GM12874 (cell line): ENCODE results near the gene HAO2.

Experiments used
- TF ChIP-seq, protein P1 (sequence below): IDR thresholded peaks from 2 replicates; pipeline ENCODE4 v1.5.1; 2011; ENCODE audit warnings: low read depth, mild to moderate bottlenecking, control low read depth, low read length, moderate library complexity; ENCODE audit not compliant: insufficient read depth

HAO2 gene

DNA sequence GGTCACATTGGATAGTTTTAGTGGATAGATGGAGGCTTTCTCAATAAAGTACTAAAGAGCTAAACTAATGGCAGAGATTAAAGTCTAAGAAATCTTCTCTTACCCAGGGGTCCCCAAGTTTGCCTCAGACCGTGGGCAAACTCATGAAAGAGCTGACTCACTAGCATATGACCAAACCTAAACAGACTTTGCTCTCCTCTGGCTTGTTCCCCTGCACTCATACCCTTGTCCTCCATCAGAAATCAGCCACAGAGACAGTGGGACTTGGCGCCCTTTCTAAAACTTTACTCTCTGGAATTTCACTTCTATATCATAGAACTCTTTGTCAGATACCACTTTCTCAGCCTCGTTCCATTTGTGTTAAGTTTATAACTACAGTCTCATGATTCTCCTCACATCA is 29.4 kb downstream of the HAO2 start:
- TF ChIP-seq, protein P1, sequence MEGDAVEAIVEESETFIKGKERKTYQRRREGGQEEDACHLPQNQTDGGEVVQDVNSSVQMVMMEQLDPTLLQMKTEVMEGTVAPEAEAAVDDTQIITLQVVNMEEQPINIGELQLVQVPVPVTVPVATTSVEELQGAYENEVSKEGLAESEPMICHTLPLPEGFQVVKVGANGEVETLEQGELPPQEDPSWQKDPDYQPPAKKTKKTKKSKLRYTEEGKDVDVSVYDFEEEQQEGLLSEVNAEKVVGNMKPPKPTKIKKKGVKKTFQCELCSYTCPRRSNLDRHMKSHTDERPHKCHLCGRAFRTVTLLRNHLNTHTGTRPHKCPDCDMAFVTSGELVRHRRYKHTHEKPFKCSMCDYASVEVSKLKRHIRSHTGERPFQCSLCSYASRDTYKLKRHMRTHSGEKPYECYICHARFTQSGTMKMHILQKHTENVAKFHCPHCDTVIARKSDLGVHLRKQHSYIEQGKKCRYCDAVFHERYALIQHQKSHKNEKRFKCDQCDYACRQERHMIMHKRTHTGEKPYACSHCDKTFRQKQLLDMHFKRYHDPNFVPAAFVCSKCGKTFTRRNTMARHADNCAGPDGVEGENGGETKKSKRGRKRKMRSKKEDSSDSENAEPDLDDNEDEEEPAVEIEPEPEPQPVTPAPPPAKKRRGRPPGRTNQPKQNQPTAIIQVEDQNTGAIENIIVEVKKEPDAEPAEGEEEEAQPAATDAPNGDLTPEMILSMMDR: no peak

DNA sequence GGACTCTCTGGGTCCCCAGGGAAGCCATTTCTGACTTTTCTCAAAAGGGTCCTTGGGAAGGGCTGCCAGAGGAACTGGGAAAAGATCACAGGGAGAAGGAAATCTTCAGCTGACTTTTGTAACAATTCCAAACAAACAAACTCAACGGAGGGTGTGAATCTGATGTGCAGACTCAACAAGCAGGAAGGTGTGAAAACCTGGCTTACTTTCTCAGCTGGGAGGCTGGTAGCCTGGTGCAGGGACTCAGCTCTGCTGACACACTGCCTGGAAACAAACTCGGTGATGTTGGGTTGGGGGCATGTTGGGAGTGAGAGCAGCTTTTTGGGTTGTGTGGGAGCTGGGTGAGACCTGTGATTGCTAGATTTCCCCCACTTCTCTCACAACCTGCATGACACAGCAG is 36.2 kb downstream of the HAO2 start:
- TF ChIP-seq, protein P1: no peak

DNA sequence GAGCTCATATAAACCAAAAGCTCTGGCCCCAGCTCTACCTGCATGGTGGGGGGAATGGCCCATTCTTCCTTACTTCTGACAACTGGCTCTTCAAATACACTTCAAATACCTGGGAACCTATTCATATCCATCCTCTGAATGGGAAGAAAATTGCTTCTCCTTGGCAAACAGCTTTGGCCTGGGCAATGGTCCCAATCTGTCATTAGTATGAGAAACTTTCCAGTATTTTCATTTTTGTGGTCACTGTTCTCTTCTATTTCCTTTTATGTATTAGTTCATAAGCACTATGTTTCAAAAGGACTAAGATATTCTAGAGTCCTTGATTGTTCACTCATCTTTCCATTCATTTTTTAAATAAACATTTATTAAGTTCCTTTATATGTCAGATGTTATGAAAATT is 41.1 kb downstream of the HAO2 start:
- TF ChIP-seq, protein P1: no peak

DNA sequence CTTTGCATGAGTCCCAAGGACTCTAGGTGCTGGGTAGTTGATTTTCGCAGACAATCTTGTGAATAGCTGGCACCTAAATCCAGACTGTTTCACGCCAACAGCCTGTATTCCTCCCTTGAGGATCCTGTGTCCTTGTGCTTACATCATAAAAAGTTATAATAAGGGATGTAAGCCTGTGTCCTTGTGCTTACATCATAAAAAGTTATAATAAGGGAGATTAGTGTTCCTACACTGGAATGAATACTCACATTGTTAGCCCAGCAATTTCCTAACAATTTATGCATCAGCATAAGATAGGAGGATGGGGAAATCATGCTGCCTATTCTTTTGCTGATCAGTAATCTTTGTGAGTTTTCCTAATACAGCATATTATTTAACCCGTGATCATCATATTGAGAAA is 42.4 kb downstream of the HAO2 start:
- TF ChIP-seq, protein P1: no peak

DNA sequence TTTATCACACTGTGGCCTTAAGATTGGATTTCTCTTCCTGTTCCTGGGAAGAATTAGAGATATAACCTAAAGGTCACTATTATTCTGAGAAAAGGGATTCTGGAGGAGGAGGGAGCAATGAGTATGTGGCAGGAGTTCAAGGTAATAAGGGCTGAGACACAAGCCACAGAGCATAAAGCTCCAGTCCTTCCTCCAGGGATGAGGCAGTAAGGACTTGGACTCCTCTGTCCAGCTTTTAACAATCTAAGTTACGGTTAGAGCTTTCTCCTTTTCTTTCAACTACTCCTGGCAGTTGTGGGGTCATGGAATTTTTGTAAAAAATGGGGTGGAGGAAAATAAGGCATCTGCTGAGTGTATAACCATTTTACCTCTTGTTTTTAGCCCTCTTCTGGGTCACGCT is 46.4 kb downstream of the HAO2 start, which contains the start of gene HSD3B2:
HSD3B2 (plus strand) TSS at position 201 of the 400 bp plus-strand sequence. CDS start 270 bp downstream, outside the sequence.
- TF ChIP-seq, protein P1: no peak

DNA sequence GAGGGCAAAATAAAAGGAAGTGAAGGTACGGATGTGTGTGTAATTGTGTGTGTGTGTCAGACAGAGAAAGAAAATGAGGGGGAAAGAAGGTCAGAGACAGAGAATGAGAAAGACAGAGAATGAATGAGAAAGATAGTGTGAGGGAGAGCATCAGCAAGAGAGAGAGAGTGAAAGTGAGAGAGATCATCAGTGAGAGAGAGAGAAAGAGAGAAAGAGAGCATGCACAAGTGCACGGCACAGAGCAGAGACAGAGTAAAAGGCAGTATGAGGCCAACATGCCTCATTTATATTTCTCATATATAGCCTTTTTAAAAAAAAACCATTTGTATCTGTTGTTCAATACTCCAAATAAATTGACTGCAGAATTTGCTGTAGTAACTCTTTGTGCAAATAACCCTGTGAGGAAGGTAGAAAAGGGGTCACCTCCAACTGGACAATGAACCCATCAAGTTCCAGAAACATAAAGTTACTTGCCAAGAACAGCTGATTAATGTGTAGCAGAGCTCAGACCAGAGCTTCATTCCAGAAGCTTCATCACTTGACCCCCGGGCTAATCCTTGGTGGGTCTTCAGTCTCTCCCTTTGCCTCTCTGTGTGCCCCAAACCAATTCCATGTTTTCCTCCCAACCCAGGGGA is 47.5 kb downstream of the HAO2 start:
- TF ChIP-seq, protein P1: no peak

DNA sequence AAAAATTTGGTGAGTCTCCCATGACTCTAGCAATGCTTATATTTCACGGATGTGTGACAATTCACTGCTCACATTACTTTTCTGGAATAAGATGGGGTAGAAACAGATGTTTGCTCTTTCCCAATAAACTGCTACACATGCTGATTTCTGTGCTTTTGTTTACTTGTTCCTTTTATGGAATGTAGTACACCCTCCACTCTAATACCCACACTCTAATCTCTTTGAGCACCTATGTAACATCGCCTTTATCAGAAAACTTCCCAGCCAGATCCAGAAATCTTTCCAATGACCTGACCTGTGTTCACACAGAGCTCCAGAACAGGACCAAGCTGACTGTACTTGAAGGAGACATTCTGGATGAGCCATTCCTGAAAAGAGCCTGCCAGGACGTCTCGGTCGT is 50.5 kb downstream of the HAO2 start:
- TF ChIP-seq, protein P1: no peak
